ENCODE measurements around the gene SHMT2.

SHMT2 gene

DNA sequence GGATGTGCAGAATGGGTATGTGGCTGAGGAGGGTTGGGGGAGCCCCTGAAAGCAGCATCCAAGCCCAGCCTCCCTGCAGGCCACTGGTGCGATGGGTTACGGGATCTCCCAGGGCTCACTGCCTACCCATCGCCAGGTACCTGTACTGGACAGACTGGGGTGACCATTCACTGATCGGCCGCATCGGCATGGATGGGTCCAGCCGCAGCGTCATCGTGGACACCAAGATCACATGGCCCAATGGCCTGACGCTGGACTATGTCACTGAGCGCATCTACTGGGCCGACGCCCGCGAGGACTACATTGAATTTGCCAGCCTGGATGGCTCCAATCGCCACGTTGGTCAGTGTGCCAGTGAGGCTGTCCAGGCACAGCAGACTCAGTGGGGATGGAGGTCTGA, 31.2 kb upstream of the SHMT2 start:
- DNase-seq = no peak

DNA sequence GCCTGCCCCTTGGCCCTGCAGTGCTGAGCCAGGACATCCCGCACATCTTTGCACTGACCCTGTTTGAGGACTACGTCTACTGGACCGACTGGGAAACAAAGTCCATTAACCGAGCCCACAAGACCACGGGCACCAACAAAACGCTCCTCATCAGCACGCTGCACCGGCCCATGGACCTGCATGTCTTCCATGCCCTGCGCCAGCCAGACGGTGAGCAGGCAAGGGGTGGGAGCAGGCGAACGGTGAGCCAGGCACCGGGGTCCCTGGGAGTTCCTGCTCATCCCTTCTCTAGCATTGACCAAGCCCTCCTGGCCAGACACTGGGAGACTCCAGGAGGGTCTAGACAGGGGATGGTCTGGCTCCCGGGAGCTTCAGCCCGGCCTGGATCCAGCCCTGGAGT, 30.3 kb upstream of the SHMT2 start:
- no peak for DNase-seq

DNA sequence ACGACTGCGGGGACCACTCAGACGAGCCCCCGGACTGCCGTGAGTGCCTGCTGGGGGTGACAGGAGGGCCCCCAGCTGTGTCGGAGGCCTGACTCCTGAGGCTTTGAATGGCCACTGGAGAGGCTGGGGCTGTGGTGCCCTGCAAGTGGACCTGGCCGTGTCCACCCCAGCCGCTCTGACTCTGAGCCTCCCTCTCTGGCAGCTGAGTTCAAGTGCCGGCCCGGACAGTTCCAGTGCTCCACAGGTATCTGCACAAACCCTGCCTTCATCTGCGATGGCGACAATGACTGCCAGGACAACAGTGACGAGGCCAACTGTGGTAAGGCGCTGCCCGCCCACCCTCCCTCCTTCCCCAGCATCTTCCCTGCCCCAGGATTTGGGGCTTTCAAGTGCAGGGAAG, 29.0 kb upstream of the SHMT2 start:
- DNase-seq = no peak

DNA sequence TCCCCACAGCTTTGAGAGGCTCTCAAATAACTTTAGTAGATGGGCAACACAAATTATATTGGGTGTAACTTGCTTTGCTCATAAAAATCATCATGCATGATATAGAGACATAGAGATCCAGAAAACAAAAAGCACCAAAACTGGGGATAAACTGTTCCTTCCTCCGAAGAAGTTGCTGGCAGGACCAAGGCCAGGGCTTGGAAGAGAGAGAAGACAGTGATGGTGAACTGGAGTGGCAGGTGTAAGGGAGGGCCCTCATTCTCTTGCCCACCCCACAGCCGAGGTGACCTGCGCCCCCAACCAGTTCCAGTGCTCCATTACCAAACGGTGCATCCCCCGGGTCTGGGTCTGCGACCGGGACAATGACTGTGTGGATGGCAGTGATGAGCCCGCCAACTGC, 28.3 kb upstream of the SHMT2 start:
- DNase-seq = no peak

DNA sequence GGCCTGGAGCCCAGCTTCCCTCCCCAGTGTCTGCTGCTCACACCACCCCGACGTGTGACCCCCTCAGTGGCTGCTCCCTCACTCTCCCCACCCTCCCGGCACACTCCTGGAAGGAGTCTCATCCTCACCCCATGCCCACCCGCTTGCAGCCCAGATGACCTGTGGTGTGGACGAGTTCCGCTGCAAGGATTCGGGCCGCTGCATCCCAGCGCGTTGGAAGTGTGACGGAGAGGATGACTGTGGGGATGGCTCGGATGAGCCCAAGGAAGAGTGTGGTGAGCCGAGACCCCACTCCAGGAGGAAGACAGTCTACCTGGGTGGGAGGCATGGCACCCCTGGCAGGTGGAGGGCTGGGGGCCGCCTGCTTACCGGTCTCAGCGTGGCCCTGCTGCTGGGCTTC, 27.9 kb upstream of the SHMT2 start:
- no peak for DNase-seq

DNA sequence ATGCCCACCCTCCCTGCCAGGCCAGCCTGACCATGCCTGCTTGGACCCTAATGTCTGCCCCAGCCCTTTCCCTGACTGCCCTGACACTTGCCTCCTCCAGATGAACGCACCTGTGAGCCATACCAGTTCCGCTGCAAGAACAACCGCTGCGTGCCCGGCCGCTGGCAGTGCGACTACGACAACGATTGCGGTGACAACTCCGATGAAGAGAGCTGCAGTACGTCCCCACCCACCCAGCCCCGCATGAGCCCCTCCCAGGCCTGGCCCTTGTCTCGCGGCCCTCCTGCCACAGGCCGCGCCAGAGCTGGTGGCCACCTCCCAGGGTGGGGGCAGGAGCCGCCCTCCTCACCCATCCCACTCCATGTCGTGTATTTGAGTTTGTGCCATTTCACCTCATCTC, 27.2 kb upstream of the SHMT2 start:
- no peak for DNase-seq

DNA sequence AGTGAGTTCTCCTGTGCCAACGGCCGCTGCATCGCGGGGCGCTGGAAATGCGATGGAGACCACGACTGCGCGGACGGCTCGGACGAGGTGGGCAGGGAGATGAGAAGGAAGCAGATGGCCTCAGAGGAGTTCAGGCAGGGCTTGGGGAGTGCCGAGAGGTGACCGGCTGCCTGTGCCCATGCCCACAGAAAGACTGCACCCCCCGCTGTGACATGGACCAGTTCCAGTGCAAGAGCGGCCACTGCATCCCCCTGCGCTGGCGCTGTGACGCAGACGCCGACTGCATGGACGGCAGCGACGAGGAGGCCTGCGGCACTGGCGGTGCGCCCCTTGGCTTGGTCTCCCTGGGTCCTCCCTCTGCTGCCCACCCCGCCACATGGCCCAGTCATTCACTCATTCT, 26.3 kb upstream of the SHMT2 start:
- no peak for DNase-seq

DNA sequence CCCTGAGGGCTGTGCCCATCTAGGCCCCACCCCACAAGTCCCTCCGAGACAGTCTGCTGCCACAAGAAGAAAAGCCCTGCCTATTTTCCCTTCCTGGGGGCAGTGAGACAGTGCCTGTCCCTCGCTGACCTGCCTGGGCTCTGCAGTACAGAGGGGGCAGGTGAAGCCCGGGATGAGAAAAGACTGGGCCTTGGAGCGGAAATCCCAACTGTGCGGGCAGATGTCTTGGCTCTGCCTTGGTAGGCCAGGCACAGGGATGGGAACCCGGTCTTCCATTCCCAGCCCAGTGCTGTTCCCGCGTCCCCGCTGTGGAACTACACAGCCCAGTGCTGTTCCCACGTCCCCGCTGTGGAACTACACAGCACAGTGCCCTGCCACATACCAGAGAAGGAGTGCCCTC, 25.7 kb upstream of the SHMT2 start:
- no peak for DNase-seq

DNA sequence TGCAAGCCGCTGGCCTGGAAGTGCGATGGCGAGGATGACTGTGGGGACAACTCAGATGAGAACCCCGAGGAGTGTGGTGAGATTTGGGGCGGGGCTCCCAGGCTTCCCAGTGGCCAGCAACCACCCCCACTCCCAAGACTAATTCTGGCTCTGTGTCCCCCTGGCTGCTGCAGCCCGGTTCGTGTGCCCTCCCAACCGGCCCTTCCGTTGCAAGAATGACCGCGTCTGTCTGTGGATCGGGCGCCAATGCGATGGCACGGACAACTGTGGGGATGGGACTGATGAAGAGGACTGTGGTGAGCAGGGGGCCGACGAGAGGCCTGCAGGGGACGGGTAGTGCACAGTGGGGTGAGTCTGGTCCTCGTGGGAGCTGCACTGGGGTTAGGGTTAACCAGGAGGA, 25.1 kb upstream of the SHMT2 start:
- no peak for DNase-seq

DNA sequence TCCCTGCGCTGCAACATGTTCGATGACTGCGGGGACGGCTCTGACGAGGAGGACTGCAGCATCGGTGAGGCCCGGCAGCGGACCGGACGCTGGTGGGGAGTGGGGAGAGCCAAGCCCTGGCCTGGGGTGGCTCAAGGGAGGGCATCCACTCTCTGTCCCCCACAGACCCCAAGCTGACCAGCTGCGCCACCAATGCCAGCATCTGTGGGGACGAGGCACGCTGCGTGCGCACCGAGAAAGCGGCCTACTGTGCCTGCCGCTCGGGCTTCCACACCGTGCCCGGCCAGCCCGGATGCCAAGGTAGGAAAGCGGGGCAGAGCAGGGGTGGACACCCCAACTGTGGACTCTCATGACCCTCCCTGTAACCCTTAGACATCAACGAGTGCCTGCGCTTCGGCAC, 24.3 kb upstream of the SHMT2 start:
- DNase-seq = no peak

DNA sequence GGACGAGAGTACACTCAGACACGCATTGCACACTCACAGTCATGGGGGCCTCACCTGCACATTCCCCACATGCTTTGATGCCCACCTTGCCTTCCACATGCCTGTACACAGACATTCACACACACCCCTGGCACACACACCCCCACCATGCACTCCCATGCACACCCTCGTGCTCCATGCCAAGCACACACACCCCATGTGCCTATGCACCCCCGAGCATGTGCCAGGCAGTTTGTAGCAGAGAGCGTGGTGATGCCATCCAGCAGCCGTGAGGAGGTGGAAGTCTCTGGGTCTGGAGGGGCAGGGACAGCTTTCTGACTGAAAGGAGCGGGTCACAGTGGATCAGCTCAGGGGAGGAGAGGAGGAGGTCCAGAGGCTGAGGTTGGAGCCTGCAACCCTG, 23.6 kb upstream of the SHMT2 start:
- DNase-seq = no peak

DNA sequence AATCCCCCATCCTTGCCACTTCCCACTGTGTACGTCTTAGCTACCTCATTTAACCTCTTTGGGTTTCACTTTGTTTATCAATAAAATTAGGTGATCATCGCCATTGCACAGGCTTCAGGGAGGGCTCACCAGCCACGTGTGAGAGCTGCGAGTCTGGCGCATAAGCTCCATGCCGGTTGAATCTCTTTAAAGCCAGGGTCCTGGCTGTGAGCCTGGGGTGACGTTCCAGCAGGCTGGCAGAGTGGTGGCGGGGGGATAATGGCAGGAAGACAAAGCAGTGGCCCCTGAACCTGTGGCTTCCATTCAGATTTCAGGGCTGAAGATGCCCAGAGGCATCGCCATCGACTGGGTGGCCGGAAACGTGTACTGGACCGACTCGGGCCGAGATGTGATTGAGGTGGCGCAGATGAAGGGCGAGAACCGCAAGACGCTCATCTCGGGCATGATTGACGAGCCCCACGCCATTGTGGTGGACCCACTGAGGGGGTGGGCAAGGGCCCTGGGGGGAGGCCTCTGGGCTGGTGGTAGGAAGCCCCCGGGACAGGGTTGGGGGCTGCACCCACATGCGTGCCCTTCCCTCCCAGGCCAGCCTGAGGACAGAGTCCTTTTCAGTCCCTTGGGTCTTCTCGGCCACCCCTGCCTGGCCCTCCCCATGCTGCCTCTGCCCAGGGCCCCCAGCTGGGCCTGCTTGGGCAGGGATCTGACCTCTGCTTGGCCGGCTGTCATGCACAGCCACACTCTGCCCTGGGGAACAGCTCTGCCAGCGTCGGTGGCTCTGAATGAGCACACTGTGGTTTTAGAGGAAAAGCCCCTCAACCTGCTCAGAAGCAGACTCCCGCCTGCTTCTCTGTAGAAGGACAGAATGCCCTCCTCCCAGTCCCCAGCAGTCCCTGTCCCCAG, 21.5 kb upstream of the SHMT2 start:
- DNase-seq = no peak

DNA sequence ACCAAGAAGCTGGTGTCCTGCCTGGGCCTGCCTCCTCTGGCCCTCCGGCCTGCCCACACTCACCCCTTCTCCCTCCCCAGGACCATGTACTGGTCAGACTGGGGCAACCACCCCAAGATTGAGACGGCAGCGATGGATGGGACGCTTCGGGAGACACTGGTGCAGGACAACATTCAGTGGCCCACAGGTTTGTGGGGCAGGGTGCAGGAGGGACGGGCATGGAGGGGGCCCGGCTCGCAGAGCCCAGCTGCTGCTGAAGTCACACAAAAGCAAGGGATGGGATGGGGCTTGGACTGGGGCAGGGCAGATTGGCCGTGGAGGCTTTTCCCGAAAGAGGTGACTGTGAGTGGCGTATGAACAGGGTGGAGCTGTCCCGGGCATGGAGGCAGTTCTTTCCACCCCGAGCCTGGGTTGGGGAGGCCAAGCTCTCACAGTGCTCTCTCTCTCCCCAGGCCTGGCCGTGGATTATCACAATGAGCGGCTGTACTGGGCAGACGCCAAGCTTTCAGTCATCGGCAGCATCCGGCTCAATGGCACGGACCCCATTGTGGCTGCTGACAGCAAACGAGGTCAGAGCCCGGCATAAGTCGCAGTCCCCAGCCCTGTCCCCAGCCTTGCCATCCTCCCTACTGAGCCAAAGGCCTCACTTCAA, 20.8 kb upstream of the SHMT2 start:
- DNase-seq = no peak

DNA sequence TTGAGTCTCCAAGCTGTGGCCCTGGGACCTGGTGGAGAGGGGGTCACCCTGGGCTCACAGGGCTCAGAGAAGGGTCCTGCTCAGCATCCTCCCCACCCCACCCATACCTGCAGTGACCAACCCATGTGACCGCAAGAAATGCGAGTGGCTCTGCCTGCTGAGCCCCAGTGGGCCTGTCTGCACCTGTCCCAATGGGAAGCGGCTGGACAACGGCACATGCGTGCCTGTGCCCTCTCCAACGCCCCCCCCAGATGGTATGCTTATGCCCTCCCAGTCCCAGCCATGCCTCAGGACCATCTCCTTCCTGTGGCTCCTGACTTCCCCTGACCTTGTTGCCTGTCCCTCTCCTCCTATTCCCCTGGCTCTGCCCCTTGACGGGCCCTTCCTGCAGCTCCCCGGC, 19.6 kb upstream of the SHMT2 start:
- no peak for DNase-seq

DNA sequence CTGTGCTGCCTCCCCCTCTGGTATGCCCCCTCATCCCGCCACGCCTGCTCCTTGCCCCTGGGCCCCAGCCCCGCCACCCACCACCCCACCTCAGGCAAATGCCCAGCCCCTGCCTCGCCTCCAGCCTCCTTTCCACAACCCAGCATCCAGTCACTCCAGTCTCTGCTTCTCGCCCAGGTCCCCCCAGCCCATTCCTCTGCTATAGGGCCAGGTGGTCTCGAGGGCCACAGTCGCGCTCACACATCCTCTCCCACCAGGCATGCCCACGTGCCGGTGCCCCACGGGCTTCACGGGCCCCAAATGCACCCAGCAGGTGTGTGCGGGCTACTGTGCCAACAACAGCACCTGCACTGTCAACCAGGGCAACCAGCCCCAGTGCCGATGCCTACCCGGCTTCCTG, 19.1 kb upstream of the SHMT2 start:
- no peak for DNase-seq

DNA sequence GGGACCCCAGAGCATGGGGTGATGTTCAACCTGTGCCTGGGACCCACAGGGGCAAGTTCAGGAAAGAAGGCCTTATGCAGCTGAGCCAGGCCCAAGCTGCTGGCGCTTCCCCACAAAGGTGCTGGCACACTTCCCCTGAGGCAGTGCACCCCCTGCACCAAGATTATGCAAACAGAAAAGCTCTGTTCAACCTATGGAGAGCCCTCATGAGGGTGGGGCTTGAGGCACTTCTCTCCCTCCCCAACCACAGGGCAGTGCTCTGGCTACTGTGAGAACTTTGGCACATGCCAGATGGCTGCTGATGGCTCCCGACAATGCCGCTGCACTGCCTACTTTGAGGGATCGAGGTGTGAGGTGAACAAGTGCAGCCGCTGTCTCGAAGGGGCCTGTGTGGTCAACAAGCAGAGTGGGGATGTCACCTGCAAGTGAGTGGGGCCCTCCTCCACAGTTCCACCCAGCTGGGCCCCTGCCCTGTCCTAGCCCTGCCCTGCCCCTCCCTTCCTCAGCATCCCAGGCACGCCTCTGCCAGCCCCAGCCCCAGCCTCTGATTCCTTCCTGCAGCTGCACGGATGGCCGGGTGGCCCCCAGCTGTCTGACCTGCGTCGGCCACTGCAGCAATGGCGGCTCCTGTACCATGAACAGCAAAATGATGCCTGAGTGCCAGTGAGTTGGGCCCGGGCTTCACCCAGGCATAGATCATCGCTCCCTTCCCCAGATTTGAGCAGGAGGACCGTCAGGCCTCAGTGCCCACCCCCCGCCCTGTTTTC, 18.4 kb upstream of the SHMT2 start:
- DNase-seq = no peak

DNA sequence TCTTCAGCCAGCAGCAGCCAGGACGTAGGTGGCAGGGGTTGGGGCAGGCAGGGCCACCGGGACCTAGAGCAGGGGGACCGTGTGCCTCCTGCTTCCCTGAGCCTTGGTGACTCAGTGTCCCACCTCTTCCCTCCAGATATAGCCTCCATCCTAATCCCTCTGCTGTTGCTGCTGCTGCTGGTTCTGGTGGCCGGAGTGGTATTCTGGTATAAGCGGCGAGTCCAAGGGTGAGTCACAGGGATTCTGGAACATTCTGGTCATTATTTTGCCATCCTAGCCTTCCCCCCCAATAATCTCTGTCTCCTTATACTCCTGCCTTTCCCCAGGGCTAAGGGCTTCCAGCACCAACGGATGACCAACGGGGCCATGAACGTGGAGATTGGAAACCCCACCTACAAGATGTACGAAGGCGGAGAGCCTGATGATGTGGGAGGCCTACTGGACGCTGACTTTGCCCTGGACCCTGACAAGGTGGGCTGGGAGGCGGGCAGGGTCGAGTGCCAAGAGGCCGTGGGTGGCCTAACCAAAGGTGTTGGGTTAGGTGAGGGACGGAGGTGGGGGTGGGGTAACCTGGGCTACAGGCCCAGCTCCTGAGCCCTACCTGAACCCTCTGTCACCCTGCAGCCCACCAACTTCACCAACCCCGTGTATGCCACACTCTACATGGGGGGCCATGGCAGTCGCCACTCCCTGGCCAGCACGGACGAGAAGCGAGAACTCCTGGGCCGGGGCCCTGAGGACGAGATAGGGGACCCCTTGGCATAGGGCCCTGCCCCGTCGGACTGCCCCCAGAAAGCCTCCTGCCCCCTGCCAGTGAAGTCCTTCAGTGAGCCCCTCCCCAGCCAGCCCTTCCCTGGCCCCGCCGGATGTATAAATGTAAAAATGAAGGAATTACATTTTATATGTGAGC, 17.5 kb upstream of the SHMT2 start:
- DNase-seq = no peak

DNA sequence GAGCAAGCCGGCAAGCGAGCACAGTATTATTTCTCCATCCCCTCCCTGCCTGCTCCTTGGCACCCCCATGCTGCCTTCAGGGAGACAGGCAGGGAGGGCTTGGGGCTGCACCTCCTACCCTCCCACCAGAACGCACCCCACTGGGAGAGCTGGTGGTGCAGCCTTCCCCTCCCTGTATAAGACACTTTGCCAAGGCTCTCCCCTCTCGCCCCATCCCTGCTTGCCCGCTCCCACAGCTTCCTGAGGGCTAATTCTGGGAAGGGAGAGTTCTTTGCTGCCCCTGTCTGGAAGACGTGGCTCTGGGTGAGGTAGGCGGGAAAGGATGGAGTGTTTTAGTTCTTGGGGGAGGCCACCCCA, 16.8 kb upstream of the SHMT2 start:
- no peak for DNase-seq

DNA sequence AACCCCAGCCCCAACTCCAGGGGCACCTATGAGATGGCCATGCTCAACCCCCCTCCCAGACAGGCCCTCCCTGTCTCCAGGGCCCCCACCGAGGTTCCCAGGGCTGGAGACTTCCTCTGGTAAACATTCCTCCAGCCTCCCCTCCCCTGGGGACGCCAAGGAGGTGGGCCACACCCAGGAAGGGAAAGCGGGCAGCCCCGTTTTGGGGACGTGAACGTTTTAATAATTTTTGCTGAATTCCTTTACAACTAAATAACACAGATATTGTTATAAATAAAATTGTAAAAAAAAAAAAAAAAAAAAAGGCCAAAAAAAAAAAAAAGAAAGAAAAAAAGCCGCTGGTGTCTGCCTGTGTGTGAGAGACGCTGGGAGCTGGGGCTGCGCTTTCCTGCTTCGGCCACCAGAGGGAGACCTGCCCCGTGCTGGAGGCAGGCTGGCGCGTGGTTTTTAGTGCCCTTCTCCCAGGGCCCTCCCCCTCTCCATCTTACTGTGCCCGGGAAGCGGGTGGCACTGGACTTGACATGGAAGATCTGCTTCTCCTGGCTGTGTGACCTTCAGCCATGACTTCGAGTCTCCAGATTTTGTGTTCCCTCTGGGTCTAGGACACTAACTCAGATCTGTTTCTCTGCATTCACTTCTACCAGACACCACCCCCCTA, 16.3 kb upstream of the SHMT2 start:
- DNase-seq = peak; percentile 80

DNA sequence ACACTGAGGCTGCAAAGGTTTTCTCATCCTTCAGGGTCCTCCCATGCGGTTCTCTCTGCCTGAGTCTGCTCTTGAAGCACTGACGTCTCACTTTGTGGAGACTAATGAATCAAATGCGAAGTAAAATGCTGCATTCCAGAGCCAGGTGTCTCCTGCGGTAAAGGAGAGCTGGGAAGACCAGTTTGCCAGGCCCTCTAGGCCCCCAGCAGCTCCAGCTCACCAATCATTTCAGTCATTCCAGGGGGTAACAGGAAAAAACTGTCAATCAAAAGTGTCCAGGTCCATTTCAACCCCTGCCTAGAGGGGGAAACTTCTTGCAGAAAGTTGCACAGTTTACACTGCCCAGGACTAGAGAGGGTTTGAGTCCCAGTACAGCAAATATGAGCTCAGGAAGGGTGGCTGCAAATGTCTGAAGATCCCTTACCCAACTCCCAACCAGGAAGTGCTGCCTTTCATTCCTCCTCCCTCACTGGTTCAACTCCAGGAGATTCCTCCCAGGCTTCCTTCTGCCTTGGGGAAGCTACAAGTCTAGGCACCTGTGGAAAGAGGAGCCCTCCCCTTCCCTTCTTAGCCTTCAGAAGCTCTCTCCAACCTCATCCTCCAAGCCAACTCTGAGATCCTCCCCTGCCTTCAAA, 15.6 kb upstream of the SHMT2 start:
- DNase-seq = no peak

DNA sequence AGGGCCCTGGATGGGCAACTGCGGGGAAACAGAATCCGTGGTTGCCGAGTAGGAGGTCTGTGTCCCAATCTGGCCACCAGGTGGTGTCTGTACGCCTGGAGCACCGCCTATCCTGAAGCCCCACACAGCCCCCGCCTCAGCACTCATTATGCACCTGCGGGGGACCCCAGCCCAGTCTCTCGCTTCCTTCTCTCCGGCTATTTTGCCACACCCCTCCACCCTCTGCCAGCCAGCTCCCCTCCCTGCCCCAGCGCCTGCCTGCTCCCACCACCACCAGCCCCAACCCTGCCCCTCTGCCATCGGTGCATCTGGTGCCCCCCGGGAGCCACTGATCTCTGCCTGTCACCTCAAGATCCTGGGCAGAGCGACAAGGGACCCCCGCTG, 15.1 kb upstream of the SHMT2 start:
- DNase-seq = peak; percentile 59

DNA sequence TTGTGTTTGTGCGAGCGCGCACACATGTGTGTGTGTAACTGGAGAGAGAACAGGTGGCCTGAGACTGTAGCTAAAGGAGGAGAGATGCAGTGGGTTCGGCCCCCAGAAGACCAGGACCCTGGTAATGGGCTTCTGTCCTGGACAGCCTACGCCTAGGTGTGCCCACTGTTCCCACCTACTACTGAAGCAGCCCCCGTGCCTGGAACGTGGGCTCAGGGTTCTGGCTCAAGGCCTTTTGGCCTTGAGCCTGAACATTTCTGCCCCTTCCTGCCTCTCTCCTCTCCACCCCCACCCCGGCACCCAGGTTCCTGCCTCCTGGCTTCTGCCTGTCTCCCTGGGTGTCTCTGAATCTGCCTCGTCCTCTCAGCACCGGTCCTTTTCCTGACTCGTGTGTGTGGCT, 14.4 kb upstream of the SHMT2 start:
- DNase-seq = no peak

Data from fibroblast of skin of abdomen (primary cell).